ENCODE measurements around the gene TNS1. TPM values are rescaled to one million over a fixed set of nuclear protein-coding genes. Genes with fewer than 3 reads are reported as not detected.

The TNS1 gene
- total and polyA plus RNA-seq, 2 donors: 8.3 to 21.3 TPM

GRCh38 chr2:217820904-217821303 is 181.9 kb downstream of the TNS1 start:
- Histone ChIP-seq H3K4me3 (ENCODE audit: low read length in 2 of 2) (no peak overlapping the region), H3K4me1 (ENCODE audit: control insufficient read depth in 2 of 2, insufficient read depth in 2 of 2, low read length in 2 of 2) (peaks cover 0 to 7% of the 10 kb centered on the region in 2 donors), H3K9me3 (ENCODE audit: control insufficient read depth in 2 of 2, insufficient read depth in 1 of 2, low read length in 1 of 2) (no peaks in the 10 kb centered on the region), H3K27me3 (ENCODE audit: control insufficient read depth in 2 of 2, insufficient read depth in 1 of 2, low read length in 1 of 2) (no peaks in the 10 kb centered on the region), H3K27ac (ENCODE audit: low read depth in 1 of 2, low read length in 1 of 2) (no peak overlapping the region), H3K36me3 (ENCODE audit: control insufficient read depth in 2 of 2, insufficient read depth in 2 of 2, low read length in 1 of 2) (peaks cover 0 to 3% of the 10 kb centered on the region in 2 donors)
- WGBS: 96% methylated on average over 4 of the region's 4 CpGs
- DNase-seq (ENCODE audit: low read depth in 6 of 9, low spot score in 9 of 9): no peak

GRCh38 chr2:217820091-217820819 is 182.5 kb downstream of the TNS1 start:
- Histone ChIP-seq H3K27me3 (ENCODE audit: control insufficient read depth in 2 of 2, insufficient read depth in 1 of 2, low read length in 1 of 2) (no peaks in the 10 kb centered on the region), H3K36me3 (ENCODE audit: control insufficient read depth in 2 of 2, insufficient read depth in 2 of 2, low read length in 1 of 2) (peaks cover 0 to 3% of the 10 kb centered on the region in 2 donors), H3K4me1 (ENCODE audit: control insufficient read depth in 2 of 2, insufficient read depth in 2 of 2, low read length in 2 of 2) (peaks cover 0 to 7% of the 10 kb centered on the region in 2 donors), H3K9me3 (ENCODE audit: control insufficient read depth in 2 of 2, insufficient read depth in 1 of 2, low read length in 1 of 2) (no peaks in the 10 kb centered on the region), H3K4me3 (ENCODE audit: low read length in 2 of 2) (no peak overlapping the region), H3K27ac (ENCODE audit: low read depth in 1 of 2, low read length in 1 of 2) (peak overlapping the region in 1 of 2 donors; percentile 36)
- WGBS: 95% methylated on average over 7 of the region's 7 CpGs
- DNase-seq (ENCODE audit: low read depth in 6 of 9, low spot score in 9 of 9): peak in 1 of 9 donors; percentile 15

- Histone ChIP-seq H3K27ac (ENCODE audit: low read depth in 1 of 2, low read length in 1 of 2) (no peak overlapping the region), H3K4me1 (ENCODE audit: control insufficient read depth in 2 of 2, insufficient read depth in 2 of 2, low read length in 2 of 2) (peaks cover 0 to 7% of the 10 kb centered on the region in 2 donors), H3K36me3 (ENCODE audit: control insufficient read depth in 2 of 2, insufficient read depth in 2 of 2, low read length in 1 of 2) (peaks cover 0 to 3% of the 10 kb centered on the region in 2 donors), H3K9me3 (ENCODE audit: control insufficient read depth in 2 of 2, insufficient read depth in 1 of 2, low read length in 1 of 2) (no peaks in the 10 kb centered on the region), H3K27me3 (ENCODE audit: control insufficient read depth in 2 of 2, insufficient read depth in 1 of 2, low read length in 1 of 2) (no peaks in the 10 kb centered on the region), H3K4me3 (ENCODE audit: low read length in 2 of 2) (no peak overlapping the region)
- 97% methylated on average over 19 of the region's 19 CpGs for WGBS
- no peak for DNase-seq (ENCODE audit: low read depth in 6 of 9, low spot score in 9 of 9)
Observed at GRCh38 chr2:217818293-217818850, 184.4 kb downstream of the TNS1 start.

- Histone ChIP-seq H3K36me3 (ENCODE audit: control insufficient read depth in 2 of 2, insufficient read depth in 2 of 2, low read length in 1 of 2) (peaks cover 0 to 3% of the 10 kb centered on the region in 2 donors), H3K9me3 (ENCODE audit: control insufficient read depth in 2 of 2, insufficient read depth in 1 of 2, low read length in 1 of 2) (no peaks in the 10 kb centered on the region), H3K4me1 (ENCODE audit: control insufficient read depth in 2 of 2, insufficient read depth in 2 of 2, low read length in 2 of 2) (peaks cover 0 to 7% of the 10 kb centered on the region in 2 donors), H3K27me3 (ENCODE audit: control insufficient read depth in 2 of 2, insufficient read depth in 1 of 2, low read length in 1 of 2) (no peaks in the 10 kb centered on the region), H3K4me3 (ENCODE audit: low read length in 2 of 2) (no peak overlapping the region), H3K27ac (ENCODE audit: low read depth in 1 of 2, low read length in 1 of 2) (no peak overlapping the region)
- 95% methylated on average over 26 of the region's 26 CpGs for WGBS
- no peak for DNase-seq (ENCODE audit: low read depth in 6 of 9, low spot score in 9 of 9)
Observed at GRCh38 chr2:217817466-217818292, 185.1 kb downstream of the TNS1 start.

GRCh38 chr2:217816396-217816869 is 186.4 kb downstream of the TNS1 start:
- peak in 1 of 9 donors; percentile 7 for DNase-seq (ENCODE audit: low read depth in 6 of 9, low spot score in 9 of 9)
- WGBS: 35% methylated on average over 11 of the region's 11 CpGs
- H3K4me3 ChIP-seq (ENCODE audit: low read length in 2 of 2): no peak overlapping the region
- no peak overlapping the region for H3K27ac ChIP-seq (ENCODE audit: low read depth in 1 of 2, low read length in 1 of 2)
- no peaks in the 10 kb centered on the region for H3K9me3 ChIP-seq (ENCODE audit: control insufficient read depth in 2 of 2, insufficient read depth in 1 of 2, low read length in 1 of 2)
- H3K27me3 ChIP-seq (ENCODE audit: control insufficient read depth in 2 of 2, insufficient read depth in 1 of 2, low read length in 1 of 2): no peaks in the 10 kb centered on the region
- peaks cover 0 to 7% of the 10 kb centered on the region in 2 donors for H3K4me1 ChIP-seq (ENCODE audit: control insufficient read depth in 2 of 2, insufficient read depth in 2 of 2, low read length in 2 of 2)
- H3K36me3 ChIP-seq (ENCODE audit: control insufficient read depth in 2 of 2, insufficient read depth in 2 of 2, low read length in 1 of 2): peaks cover 0 to 3% of the 10 kb centered on the region in 2 donors

GRCh38 chr2:217813828-217814227 is 189.0 kb downstream of the TNS1 start:
- no peak overlapping the region for H3K4me3 ChIP-seq (ENCODE audit: low read length in 2 of 2)
- no peaks in the 10 kb centered on the region for H3K27me3 ChIP-seq (ENCODE audit: control insufficient read depth in 2 of 2, insufficient read depth in 1 of 2, low read length in 1 of 2)
- H3K27ac ChIP-seq (ENCODE audit: low read depth in 1 of 2, low read length in 1 of 2): no peak overlapping the region
- H3K36me3 ChIP-seq (ENCODE audit: control insufficient read depth in 2 of 2, insufficient read depth in 2 of 2, low read length in 1 of 2): peaks cover 0 to 3% of the 10 kb centered on the region in 2 donors
- DNase-seq (ENCODE audit: low read depth in 6 of 9, low spot score in 9 of 9): no peak
- WGBS: 97% methylated on average over 6 of the region's 6 CpGs
- H3K9me3 ChIP-seq (ENCODE audit: control insufficient read depth in 2 of 2, insufficient read depth in 1 of 2, low read length in 1 of 2): no peaks in the 10 kb centered on the region
- peaks cover 0 to 5% of the 10 kb centered on the region in 2 donors for H3K4me1 ChIP-seq (ENCODE audit: control insufficient read depth in 2 of 2, insufficient read depth in 2 of 2, low read length in 2 of 2)

- no peak for DNase-seq (ENCODE audit: low read depth in 6 of 9, low spot score in 9 of 9)
- H3K9me3 ChIP-seq (ENCODE audit: control insufficient read depth in 2 of 2, insufficient read depth in 1 of 2, low read length in 1 of 2): no peaks in the 10 kb centered on the region
- H3K4me1 ChIP-seq (ENCODE audit: control insufficient read depth in 2 of 2, insufficient read depth in 2 of 2, low read length in 2 of 2): peaks cover 0 to 5% of the 10 kb centered on the region in 2 donors
- H3K27ac ChIP-seq (ENCODE audit: low read depth in 1 of 2, low read length in 1 of 2): no peak overlapping the region
- no peak overlapping the region for H3K4me3 ChIP-seq (ENCODE audit: low read length in 2 of 2)
- H3K36me3 ChIP-seq (ENCODE audit: control insufficient read depth in 2 of 2, insufficient read depth in 2 of 2, low read length in 1 of 2): peaks cover 0 to 3% of the 10 kb centered on the region in 2 donors
- no peaks in the 10 kb centered on the region for H3K27me3 ChIP-seq (ENCODE audit: control insufficient read depth in 2 of 2, insufficient read depth in 1 of 2, low read length in 1 of 2)
- WGBS: 94% methylated on average over 6 of the region's 6 CpGs
Observed at GRCh38 chr2:217812170-217812569, 190.6 kb downstream of the TNS1 start.

- Histone ChIP-seq H3K4me1 (ENCODE audit: control insufficient read depth in 2 of 2, insufficient read depth in 2 of 2, low read length in 2 of 2) (no peaks in the 10 kb centered on the region), H3K36me3 (ENCODE audit: control insufficient read depth in 2 of 2, insufficient read depth in 2 of 2, low read length in 1 of 2) (peaks cover 0 to 3% of the 10 kb centered on the region in 2 donors), H3K9me3 (ENCODE audit: control insufficient read depth in 2 of 2, insufficient read depth in 1 of 2, low read length in 1 of 2) (no peaks in the 10 kb centered on the region), H3K27ac (ENCODE audit: low read depth in 1 of 2, low read length in 1 of 2) (no peak overlapping the region), H3K27me3 (ENCODE audit: control insufficient read depth in 2 of 2, insufficient read depth in 1 of 2, low read length in 1 of 2) (no peaks in the 10 kb centered on the region), H3K4me3 (ENCODE audit: low read length in 2 of 2) (no peak overlapping the region)
- WGBS: 95% methylated on average over 7 of the region's 7 CpGs
- no peak for DNase-seq (ENCODE audit: low read depth in 6 of 9, low spot score in 9 of 9)
Observed at GRCh38 chr2:217810260-217810659, 192.5 kb downstream of the TNS1 start.

- Histone ChIP-seq H3K27ac (ENCODE audit: low read depth in 1 of 2, low read length in 1 of 2) (no peak overlapping the region), H3K4me1 (ENCODE audit: control insufficient read depth in 2 of 2, insufficient read depth in 2 of 2, low read length in 2 of 2) (no peaks in the 10 kb centered on the region), H3K4me3 (ENCODE audit: low read length in 2 of 2) (no peak overlapping the region), H3K27me3 (ENCODE audit: control insufficient read depth in 2 of 2, insufficient read depth in 1 of 2, low read length in 1 of 2) (no peaks in the 10 kb centered on the region), H3K9me3 (ENCODE audit: control insufficient read depth in 2 of 2, insufficient read depth in 1 of 2, low read length in 1 of 2) (no peaks in the 10 kb centered on the region), H3K36me3 (ENCODE audit: control insufficient read depth in 2 of 2, insufficient read depth in 2 of 2, low read length in 1 of 2) (peaks cover 0 to 3% of the 10 kb centered on the region in 2 donors)
- no peak for DNase-seq (ENCODE audit: low read depth in 6 of 9, low spot score in 9 of 9)
- WGBS: 98% methylated on average over 7 of the region's 7 CpGs
Observed at GRCh38 chr2:217809736-217810135, 193.1 kb downstream of the TNS1 start.

Data from thymus (tissue), 11 donors.